ENCODE results near the gene KCNAB3. TPM values are rescaled to one million over a fixed set of nuclear protein-coding genes. Genes with fewer than 3 reads are reported as not detected.

KCNAB3 gene
- total RNA-seq, 1 donor from 2014 or later: not detected

GRCh38 chr17:7927596-7927995, 2.1 kb downstream of the KCNAB3 start:
- no peaks in the 10 kb centered on the region for H3K27me3 ChIP-seq
- no peaks in the 10 kb centered on the region for H3K9me3 ChIP-seq
- no peak overlapping the region for H3K4me3 ChIP-seq
- peaks cover 8 to 14% of the 10 kb centered on the region in 2 donors for H3K4me1 ChIP-seq
- no peaks in the 10 kb centered on the region for H3K36me3 ChIP-seq
- no peak overlapping the region for H3K27ac ChIP-seq
- no peak for DNase-seq (ENCODE audit: low spot score in 2 of 2)
- intact Hi-C loops (cut with DNase I): no loop called here
- TF ChIP-seq CTCF (IDR thresholded peaks at IDR 0.05): no peak

GRCh38 chr17:7922845-7923628, 6.6 kb downstream of the KCNAB3 start:
- intact Hi-C loops (cut with DNase I): no loop called here
- H3K4me3 ChIP-seq: peak overlapping the region; percentile 53 to 64
- no peaks in the 10 kb centered on the region for H3K9me3 ChIP-seq
- H3K4me1 ChIP-seq: peaks cover 3 to 8% of the 10 kb centered on the region in 2 donors
- peak; percentile 43 to 90 for DNase-seq (ENCODE audit: low spot score in 2 of 2)
- TF ChIP-seq CTCF (IDR thresholded peaks at IDR 0.05): no peak
- H3K27ac ChIP-seq: peak overlapping the region; percentile 35 to 52
- H3K36me3 ChIP-seq: no peaks in the 10 kb centered on the region
- no peaks in the 10 kb centered on the region for H3K27me3 ChIP-seq

- intact Hi-C loops (cut with DNase I): no loop called here
- H3K27ac ChIP-seq: peak overlapping the region; percentile 35 to 52
- DNase-seq (ENCODE audit: low spot score in 2 of 2): no peak
Measured at GRCh38 chr17:7922269-7922844, 7.3 kb downstream of the KCNAB3 start.

GRCh38 chr17:7916808-7917207, 12.8 kb downstream of the KCNAB3 start:
- H3K4me3 ChIP-seq: peak overlapping the region in 1 of 2 donors; percentile 65
- DNase-seq (ENCODE audit: low spot score in 2 of 2): no peak
- intact Hi-C loops (cut with DNase I): loop anchor here (1.0 to 5.0 kb wide), 2 partner anchors 14 to 305 kb away; partner anchors contain the start of gene TRAPPC1

More at GRCh38 chr17:7922269-7922844, 7.3 kb downstream of the KCNAB3 start:
- H3K27me3 ChIP-seq: no peaks in the 10 kb centered on the region
- H3K4me3 ChIP-seq: peak overlapping the region; percentile 53 to 64
- no peak for TF ChIP-seq CTCF (IDR thresholded peaks at IDR 0.05)
- peaks cover 3 to 8% of the 10 kb centered on the region in 2 donors for H3K4me1 ChIP-seq
- no peaks in the 10 kb centered on the region for H3K36me3 ChIP-seq
- no peaks in the 10 kb centered on the region for H3K9me3 ChIP-seq

GRCh38 chr17:7916385-7916682, 13.3 kb downstream of the KCNAB3 start:
- H3K4me1 ChIP-seq: peaks cover 6 to 11% of the 10 kb centered on the region in 2 donors
- DNase-seq (ENCODE audit: low spot score in 2 of 2): no peak
- intact Hi-C loops (cut with DNase I): loop anchor here (1.0 to 5.0 kb wide), 2 partner anchors 15 to 306 kb away; partner anchors contain the start of gene TRAPPC1
- H3K27ac ChIP-seq: peak overlapping the region; percentile 92 to 97
- H3K36me3 ChIP-seq: peaks cover 2 to 5% of the 10 kb centered on the region in 2 donors
- no peak for TF ChIP-seq CTCF (IDR thresholded peaks at IDR 0.05)
- peak overlapping the region; percentile 53 to 65 for H3K4me3 ChIP-seq
- no peaks in the 10 kb centered on the region for H3K9me3 ChIP-seq
- H3K27me3 ChIP-seq: no peaks in the 10 kb centered on the region

More at GRCh38 chr17:7916808-7917207, 12.8 kb downstream of the KCNAB3 start:
- no peak for TF ChIP-seq CTCF (IDR thresholded peaks at IDR 0.05)
- Histone ChIP-seq H3K27me3 (no peaks in the 10 kb centered on the region), H3K36me3 (peaks cover 0 to under 1% of the 10 kb centered on the region in 2 donors), H3K9me3 (no peaks in the 10 kb centered on the region), H3K27ac (peak overlapping the region; percentile 92 to 97), H3K4me1 (peaks cover 6 to 11% of the 10 kb centered on the region in 2 donors)
